SIG-M5 treated with dmso at 0.1 percent for 504 hours (cell line): Measurements from ENCODE around the gene CPTP.
"Not testable (repeated sequence)": the region's sequence is repeated elsewhere in the genome, so short reads cannot be mapped to it uniquely, and the experiment has no call there.

Source experiments
- DNase-seq: peaks from one replicate; lab custom pipeline; 2025; ENCODE audit not compliant: unreplicated experiment; lab: John Stamatoyannopoulos, UW

Gene CPTP

DNA sequence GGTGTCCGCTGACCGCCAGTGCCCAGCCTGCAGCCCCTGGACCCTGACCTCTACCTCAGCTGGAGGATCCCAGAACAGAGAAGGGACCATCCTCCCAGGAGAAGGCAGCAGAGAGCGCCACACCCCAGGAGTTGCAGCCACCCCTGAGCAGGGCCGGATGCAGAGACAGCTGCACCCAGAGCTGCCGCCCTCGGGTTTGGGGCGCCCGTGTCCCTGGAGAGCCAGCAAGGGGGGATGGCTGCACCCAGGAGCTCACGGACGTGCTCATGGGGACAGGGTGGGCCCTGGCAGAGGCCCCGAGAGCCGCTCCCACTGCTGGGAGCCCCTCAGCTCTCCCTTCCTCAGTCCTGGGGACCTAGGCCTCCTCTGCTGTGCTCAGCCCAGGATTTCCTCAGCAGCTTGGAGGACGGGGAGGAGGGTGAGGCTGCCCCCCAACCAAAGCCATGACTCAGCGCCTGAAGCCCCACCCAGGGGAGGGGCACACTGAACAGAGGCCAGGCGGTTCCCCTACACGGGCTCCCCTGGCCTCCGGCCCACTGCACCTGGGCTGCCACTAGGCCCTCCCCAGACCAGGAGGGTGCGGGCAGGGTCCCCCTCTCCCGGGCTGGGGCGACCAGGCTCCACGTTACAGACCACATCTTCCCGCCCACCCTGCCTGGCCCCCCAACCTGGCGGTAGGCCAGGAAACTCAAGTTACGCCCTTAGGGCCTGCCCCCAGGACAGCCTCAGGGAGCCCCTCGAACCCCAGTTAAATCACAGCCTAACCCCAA lies 19.1 kb upstream of the CPTP start:
- peak; percentile 59 for DNase-seq

GRCh38 chr1:1306070-1306660 lies 18.4 kb upstream of the CPTP start:
- peak; percentile 35 for DNase-seq

DNA sequence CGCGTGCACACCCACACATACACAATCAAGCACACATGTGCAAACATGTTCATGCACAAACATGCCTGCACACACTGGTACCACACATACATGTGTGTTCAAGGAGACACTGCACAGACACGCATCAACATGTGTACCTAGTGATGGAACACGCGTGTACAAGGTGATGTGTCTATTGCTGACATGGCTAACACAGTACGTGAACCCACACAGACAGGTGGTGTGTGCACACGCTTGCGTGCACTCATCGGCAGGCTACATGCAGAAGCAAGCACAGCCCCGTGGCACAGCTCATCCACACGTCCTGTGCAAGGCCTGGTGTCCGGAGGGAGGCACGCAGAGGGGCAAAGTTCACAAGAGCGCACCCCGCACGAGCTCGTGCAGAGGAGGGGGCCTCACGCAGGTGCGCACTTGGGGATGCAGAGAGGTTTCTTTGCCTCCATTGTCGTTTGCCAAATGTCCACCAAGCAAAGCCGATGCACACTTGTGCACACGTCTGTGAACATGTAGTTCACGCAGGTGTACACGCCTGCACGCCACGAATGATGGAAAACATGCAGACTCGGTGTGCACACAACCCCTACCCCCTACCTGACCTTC lies 17.8 kb upstream of the CPTP start:
- DNase-seq: no peak

DNA sequence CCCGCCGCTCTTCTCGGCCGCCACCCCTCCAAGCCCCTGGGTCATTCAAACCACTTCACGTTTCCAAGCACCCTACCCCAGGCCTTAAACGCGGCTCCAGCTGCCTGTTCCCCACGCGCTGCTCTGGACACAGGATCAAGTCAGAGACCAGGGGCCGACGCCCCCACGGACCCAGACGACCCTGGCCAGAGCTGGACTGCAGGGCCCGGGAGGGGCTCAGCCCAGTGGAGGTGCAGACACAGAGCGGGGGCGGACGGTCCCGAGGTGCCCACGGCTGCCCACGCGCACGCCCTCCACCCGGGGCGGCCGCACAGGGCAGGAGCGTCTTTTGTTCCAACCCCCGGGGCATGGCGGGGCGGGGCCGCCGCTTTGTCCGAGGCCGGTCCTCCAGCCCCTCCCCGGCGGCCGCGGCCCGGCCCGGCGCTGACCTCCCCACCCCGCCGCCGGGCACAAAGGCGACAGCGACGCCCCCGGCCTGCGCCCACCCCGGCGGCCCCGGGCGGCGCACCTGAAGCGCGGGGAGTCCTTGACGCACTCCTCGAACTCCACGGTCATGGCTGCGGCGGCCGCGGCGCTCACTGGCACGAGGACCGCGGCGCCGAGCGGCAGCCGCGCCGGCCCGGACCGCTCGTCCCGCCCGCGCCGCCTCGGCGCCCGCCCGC lies 17.2 kb upstream of the CPTP start:
- no peak for DNase-seq

GRCh38 chr1:1307923-1308755 lies 16.5 kb upstream of the CPTP start, which contains the start of the genes ACAP3 and PUSL1:
Gene ACAP3, minus strand, starts transcription at chr1:1307930. Its CDS starts 115 bp downstream, at chr1:1307815.
Gene PUSL1, plus strand, starts transcription at chr1:1308597. Its CDS starts 47 bp downstream, at chr1:1308644.
- peak; percentile 90 for DNase-seq

GRCh38 chr1:1308756-1309250 lies 15.8 kb upstream of the CPTP start:
- DNase-seq: no peak

- DNase-seq: no peak
Measured at GRCh38 chr1:1309251-1310108, 15.1 kb upstream of the CPTP start.

GRCh38 chr1:1310109-1310385 lies 14.6 kb upstream of the CPTP start:
- DNase-seq: no peak

DNA sequence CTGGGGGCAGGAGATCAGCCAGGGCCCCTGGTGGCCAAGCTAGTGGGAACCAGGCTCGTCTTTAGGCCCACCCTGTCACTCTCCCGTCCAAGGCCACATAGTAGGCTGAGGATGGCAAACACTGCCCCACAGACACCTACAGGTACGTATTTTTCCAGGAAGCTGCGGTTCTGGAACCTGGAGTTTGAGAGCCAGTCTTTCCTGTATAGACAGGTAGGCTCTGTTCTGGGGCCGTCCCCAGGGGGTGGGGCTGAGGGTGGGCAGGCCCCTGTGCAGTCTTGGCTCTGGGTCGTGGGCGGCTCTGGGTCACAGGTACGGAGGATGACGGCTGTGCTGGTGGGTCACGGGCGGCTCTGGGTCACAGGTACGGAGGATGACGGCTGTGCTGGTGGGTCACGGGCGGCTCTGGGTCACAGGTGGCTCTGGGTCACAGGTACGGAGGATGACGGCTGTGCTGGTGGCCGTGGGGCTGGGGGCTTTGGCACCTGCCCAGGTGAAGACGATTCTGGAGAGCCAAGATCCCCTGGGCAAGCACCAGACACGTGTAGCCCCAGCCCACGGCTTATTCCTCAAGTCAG lies 14.0 kb upstream of the CPTP start:
- no peak for DNase-seq

- no peak for DNase-seq
Measured at GRCh38 chr1:1311107-1312104, 13.2 kb upstream of the CPTP start.

- DNase-seq: no peak
Measured at GRCh38 chr1:1312450-1313314, 11.9 kb upstream of the CPTP start.

DNA sequence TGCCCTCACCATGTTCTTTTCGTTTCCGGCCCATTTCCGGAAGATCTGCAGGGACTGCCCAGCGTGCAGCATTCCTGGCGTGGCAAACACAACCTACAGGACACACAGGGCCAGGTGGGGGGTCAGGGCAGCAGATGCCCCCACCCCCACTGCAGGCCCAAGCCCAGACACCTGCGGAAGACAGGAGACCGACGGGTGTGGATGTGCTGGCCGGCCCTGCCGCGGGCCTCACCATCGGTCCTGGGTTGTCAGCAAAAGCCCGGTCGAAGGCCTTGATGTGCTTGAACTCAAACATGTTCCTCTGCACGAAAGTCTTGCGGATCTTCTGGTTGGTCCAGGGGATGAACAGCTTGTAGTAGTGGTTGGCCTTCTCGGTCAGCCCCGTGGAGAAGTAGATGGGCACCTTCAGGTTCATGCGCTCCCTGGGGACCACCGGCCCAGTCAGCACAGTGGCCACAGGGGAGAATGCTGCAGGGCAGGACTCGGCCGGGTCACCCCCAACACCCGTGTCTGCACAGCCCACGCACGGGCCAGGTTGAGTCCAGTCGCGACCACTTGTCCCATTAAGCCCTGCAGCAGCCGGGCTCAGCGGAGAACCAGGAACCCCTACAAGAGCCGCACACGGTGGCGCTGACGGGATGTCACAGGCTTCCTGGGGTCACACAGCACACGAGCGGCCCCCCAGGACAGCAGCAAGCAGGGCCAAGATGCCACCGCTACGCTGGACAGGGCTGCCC lies 10.9 kb upstream of the CPTP start:
- DNase-seq: no peak

- no peak for DNase-seq
Measured at GRCh38 chr1:1314237-1314586, 10.4 kb upstream of the CPTP start.

- DNase-seq: no peak
Measured at GRCh38 chr1:1314678-1315335, 9.8 kb upstream of the CPTP start.

DNA sequence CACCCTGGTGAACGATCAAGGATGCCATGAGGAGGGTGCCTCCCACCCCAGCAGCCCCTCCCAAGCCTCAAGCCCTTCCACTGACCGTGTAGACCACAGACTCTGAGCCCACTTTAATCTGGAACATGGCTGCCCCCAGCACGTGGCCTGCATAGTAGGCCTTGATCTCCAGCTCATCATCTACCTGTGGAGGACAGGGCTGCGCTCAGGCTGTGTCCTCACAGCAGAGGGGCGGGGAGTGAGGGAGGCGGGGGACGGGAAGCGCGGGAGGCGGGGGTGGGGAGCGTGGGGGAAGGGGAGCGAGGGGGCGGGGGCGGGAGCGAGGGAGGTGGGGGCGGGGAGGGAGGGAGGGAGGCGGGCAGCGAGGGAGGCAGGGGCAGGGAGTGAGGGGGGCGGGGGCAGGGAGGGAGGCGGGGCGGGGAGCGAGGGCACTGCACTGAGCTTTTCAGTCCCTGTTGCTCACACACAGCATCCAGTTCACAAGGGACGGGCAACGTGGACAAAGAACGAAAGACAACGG lies 9.1 kb upstream of the CPTP start:
- DNase-seq: no peak

DNA sequence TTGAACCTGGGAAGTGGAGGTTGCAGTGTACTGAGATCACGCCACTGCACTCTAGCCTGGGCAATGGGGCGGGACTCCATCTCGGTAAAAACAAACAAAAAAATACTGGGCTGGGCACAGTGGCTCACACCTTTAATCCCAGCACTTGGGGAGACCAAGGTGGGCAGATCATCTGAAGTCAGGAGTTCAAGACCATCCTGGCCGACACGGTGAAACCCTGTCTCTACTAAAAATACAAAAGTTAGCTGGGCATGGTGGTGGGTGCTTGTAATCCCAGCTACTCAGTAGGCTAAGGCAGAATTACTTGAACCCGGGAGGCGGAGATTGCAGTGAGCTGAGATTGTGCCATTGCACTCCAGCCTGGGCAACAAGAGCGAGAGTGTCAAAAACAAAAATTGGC lies 8.4 kb upstream of the CPTP start:
- DNase-seq: not testable (repeated sequence)
